H1 (cell line): ENCODE data around the gene RNF152. TPM values are rescaled to one million over a fixed set of nuclear protein-coding genes. Genes with fewer than 3 reads are reported as not detected.

Source experiments
- CTCF ChIA-PET: fragments of 300-600 bp; sonication (Branson Sonifier 250); formaldehyde crosslinking; loops from one replicate; lab custom pipeline; 2021; ENCODE audit not compliant: partially characterized antibody; lab: Charles Lee
- POLR2A ChIA-PET: fragments of 300-600 bp; sonication (Branson Sonifier 250); formaldehyde crosslinking; loops from one replicate; lab custom pipeline; 2021; ENCODE audit warnings: inconsistent platforms; ENCODE audit not compliant: partially characterized antibody; lab: Charles Lee
- DNase-seq, 2 experiments: peaks; one replicate each; pipeline versions ENCODE4 v3.0.0 to v3.0.0-alpha.2; 2010 to 2022; ENCODE audit warnings: low spot score in 2 of 2, low read depth in 1 of 2, mixed read lengths in 1 of 2
- FAIRE-seq: peaks from 2 replicates; lab custom pipeline; 2011; peaks lifted over from hg19 to GRCh38; lab: Jason Lieb, UNC
- H2AFZ ChIP-seq: 2 replicates; pipeline ENCODE4 v1.8.1; 2012; ENCODE audit warnings: low read length, inconsistent platforms
- H2AK5ac ChIP-seq: 2 replicates; pipeline ENCODE4 v1.6.1; 2013; ENCODE audit warnings: low read depth, low read length
- H2BK120ac ChIP-seq: replicated peaks from 2 replicates; pipeline ENCODE3; 2013; ENCODE audit warnings: low read depth, low read length, inconsistent platforms
- H2BK12ac ChIP-seq: 2 replicates; pipeline ENCODE4 v1.6.1; 2013; ENCODE audit warnings: low read depth, low read length
- H2BK15ac ChIP-seq: 2 replicates; pipeline ENCODE4 v1.6.1; 2013; ENCODE audit warnings: low read length
- H2BK20ac ChIP-seq: 2 replicates; pipeline ENCODE4 v1.6.1; 2013; ENCODE audit warnings: low read length
- H2BK5ac ChIP-seq: 2 replicates; pipeline ENCODE4 v1.6.1; 2013; ENCODE audit warnings: low read depth, low read length
- H3K14ac ChIP-seq: 2 replicates; pipeline ENCODE4 v1.6.1; 2013; ENCODE audit warnings: inconsistent platforms; ENCODE audit not compliant: insufficient read length
- H3K18ac ChIP-seq: 2 replicates; pipeline ENCODE4 v1.6.1; 2013; ENCODE audit warnings: low read length; ENCODE audit errors: extremely low read depth
- H3K23ac ChIP-seq: 2 replicates; pipeline ENCODE4 v1.6.1; 2013; ENCODE audit warnings: inconsistent platforms; ENCODE audit not compliant: insufficient read length
- H3K23me2 ChIP-seq: 2 replicates; pipeline ENCODE4 v1.6.1; 2013; ENCODE audit warnings: low read depth, low read length
- H3K27ac ChIP-seq: 2 replicates; pipeline ENCODE4 v1.6.1; 2011; ENCODE audit warnings: low read depth, low read length, inconsistent platforms
- H3K27me3 ChIP-seq, 4 experiments: replicated peaks in 1 of 4; 1 replicate in 1 of 4; 2 replicates in 3 of 4; pipeline versions ENCODE4 v1.6.1 to v1.8.1; 2011 to 2013; ENCODE audit warnings: low read length in 3 of 4, mild to moderate bottlenecking in 3 of 4, inconsistent platforms in 2 of 4, mixed read lengths in 2 of 4, moderate library complexity in 1 of 4; ENCODE audit not compliant: control insufficient read depth in 3 of 4, insufficient read depth in 3 of 4; ENCODE audit errors: extremely low read depth in 1 of 4
- H3K36me3 ChIP-seq, 4 experiments: 2 replicates each; pipeline versions ENCODE4 v1.6.1 to v1.8.1; 2011 to 2013; ENCODE audit warnings: mild to moderate bottlenecking in 4 of 4, low read length in 3 of 4, moderate library complexity in 2 of 4, control low read depth in 1 of 4, inconsistent platforms in 1 of 4; ENCODE audit not compliant: insufficient read depth in 4 of 4, control insufficient read depth in 2 of 4
- H3K4ac ChIP-seq: replicated peaks from 2 replicates; pipeline ENCODE3; 2013; ENCODE audit warnings: low read length, low read depth, mixed read lengths, inconsistent platforms; ENCODE audit not compliant: insufficient read length
- H3K4me1 ChIP-seq, 4 experiments: replicated peaks in 1 of 4; 1 replicate in 1 of 4; 2 replicates in 3 of 4; pipeline versions ENCODE4 v1.6.1 to v1.8.1; 2011 to 2013; ENCODE audit warnings: low read length in 3 of 4, inconsistent platforms in 2 of 4, mixed read lengths in 1 of 4; ENCODE audit not compliant: insufficient read depth in 4 of 4, control insufficient read depth in 3 of 4
- H3K4me2 ChIP-seq, 2 experiments: 2 replicates each; pipeline versions ENCODE4 v1.6.1 to v1.8.1; 2011 to 2013; ENCODE audit warnings: low read depth in 2 of 2, low read length in 2 of 2, control low read depth in 1 of 2, inconsistent platforms in 1 of 2, mild to moderate bottlenecking in 1 of 2; ENCODE audit not compliant: insufficient read depth in 1 of 2
- H3K4me3 ChIP-seq, 4 experiments: fragments of 200-600, 300-600 bp in 1 of 4; sonication (generic), shearing (Covaris generic), sonication (Bioruptor Twin) in 1 of 4; 2 replicates each; pipeline versions ENCODE4 v1.5.1 to v1.8.1; 2011 to 2016; ENCODE audit warnings: low read length in 4 of 4, low read depth in 3 of 4, control low read depth in 2 of 4, inconsistent platforms in 2 of 4, mild to moderate bottlenecking in 2 of 4, mixed read lengths in 1 of 4, moderate library complexity in 1 of 4; ENCODE audit not compliant: insufficient read depth in 2 of 4; ENCODE audit errors: extremely low read depth in 1 of 4
- H3K56ac ChIP-seq: replicated peaks from 2 replicates; pipeline ENCODE3; 2013; ENCODE audit warnings: low read depth, mild to moderate bottlenecking, mixed read lengths, low read length, inconsistent platforms; ENCODE audit not compliant: insufficient read length
- H3K79me1 ChIP-seq: 2 replicates; pipeline ENCODE4 v1.6.1; 2013; ENCODE audit warnings: low read depth, low read length, control low read depth
- H3K79me2 ChIP-seq, 2 experiments: 2 replicates each; pipeline versions ENCODE4 v1.6.1 to v1.8.1; 2012 to 2013; ENCODE audit warnings: low read length in 2 of 2, mild to moderate bottlenecking in 2 of 2, inconsistent platforms in 1 of 2; ENCODE audit not compliant: insufficient read depth in 2 of 2, control insufficient read depth in 1 of 2
- H3K9ac ChIP-seq, 4 experiments: replicated peaks in 1 of 4; 1 replicate in 1 of 4; 2 replicates in 3 of 4; pipeline versions ENCODE4 v1.6.1 to v1.8.1; 2011 to 2013; ENCODE audit warnings: low read depth in 3 of 4, low read length in 3 of 4, control low read depth in 2 of 4, mild to moderate bottlenecking in 2 of 4, moderate library complexity in 2 of 4, inconsistent platforms in 1 of 4; ENCODE audit errors: extremely low read depth in 1 of 4
- H3K9me3 ChIP-seq, 2 experiments: 2 replicates each; pipeline versions ENCODE4 v1.6.1 to v1.8.1; 2012 to 2013; ENCODE audit warnings: mild to moderate bottlenecking in 2 of 2, moderate library complexity in 2 of 2, control low read depth in 1 of 2, inconsistent platforms in 1 of 2, low read depth in 1 of 2, low read length in 1 of 2, mixed read lengths in 1 of 2; ENCODE audit not compliant: insufficient read depth in 2 of 2
- H4K20me1 ChIP-seq, 2 experiments: replicated peaks in 1 of 2; 2 replicates each; pipeline versions ENCODE3 to v1.8.1; 2011 to 2013; ENCODE audit warnings: inconsistent platforms in 2 of 2, low read length in 2 of 2, mild to moderate bottlenecking in 1 of 2; ENCODE audit not compliant: insufficient read depth in 2 of 2, control insufficient read depth in 1 of 2
- H4K5ac ChIP-seq: 2 replicates; pipeline ENCODE4 v1.6.1; 2013; ENCODE audit warnings: low read length, low read depth, mixed read lengths, inconsistent platforms; ENCODE audit not compliant: insufficient read length
- H4K8ac ChIP-seq: 2 replicates; pipeline ENCODE4 v1.8.0; 2013; ENCODE audit warnings: mild to moderate bottlenecking, moderate library complexity, low read length, inconsistent platforms; ENCODE audit not compliant: insufficient read depth; ENCODE audit errors: extremely low read depth
- H4K91ac ChIP-seq: replicated peaks from 2 replicates; pipeline ENCODE3; 2013; ENCODE audit warnings: low read length, mixed read lengths, inconsistent platforms; ENCODE audit not compliant: insufficient read length
- FOSL1 ChIP-seq: IDR thresholded peaks from 2 replicates; pipeline ENCODE4 v1.6.1; 2011; ENCODE audit warnings: mild to moderate bottlenecking, low read depth, low read length, moderate library complexity; ENCODE audit not compliant: insufficient read depth
- KDM4A ChIP-seq: IDR thresholded peaks from one replicate; pipeline ENCODE4 v1.7.1; 2012; ENCODE audit warnings: low read depth, mild to moderate bottlenecking, moderate library complexity, low read length, inconsistent platforms; ENCODE audit not compliant: severe bottlenecking
- NANOG ChIP-seq: IDR thresholded peaks from 2 replicates; pipeline ENCODE4 v1.6.1; 2011; ENCODE audit warnings: low read length, low read depth, mild to moderate bottlenecking, inconsistent platforms; ENCODE audit not compliant: insufficient read depth, poor library complexity, severe bottlenecking
- TBP ChIP-seq: IDR thresholded peaks from 2 replicates; pipeline ENCODE4 v1.6.1; 2011; ENCODE audit warnings: low read depth, low read length, improper control_type of control experiment
- YY1 ChIP-seq: IDR thresholded peaks from 2 replicates; pipeline ENCODE4 v1.6.1; 2011; ENCODE audit warnings: low read depth, mild to moderate bottlenecking, low read length
- WGBS, 2 experiments: shearing (Covaris generic) in 1 of 2; methylation state at CpG; one replicate each; pipeline versions ENCODE4 v1.1.6 to v1.1.7; 2013 to 2015; ENCODE audit warnings: low lambda C conversion rate in 2 of 2, mixed read lengths in 2 of 2, inconsistent platforms in 1 of 2, low coverage in 1 of 2, missing lambda C conversion rate in 1 of 2; ENCODE audit not compliant: insufficient replicate concordance in 2 of 2, insufficient coverage in 1 of 2, insufficient read length in 1 of 2; ENCODE audit errors: extremely low coverage in 1 of 2, missing lambda C conversion rate in 1 of 2; 5-methylcytosine and 5-hydroxymethylcytosine counted together
- polyA plus RNA-seq, 7 experiments: library from polyadenylated mRNA; depleted of rRNA in 3 of 7; stranded (reverse) in 5 of 7; unstranded in 2 of 7; fragments of >200 nt in 5 of 7; fragments of 200-250 nt in 2 of 7; gene quantifications; 1 replicate in 5 of 7; 2 replicates in 1 of 7; 4 replicates in 1 of 7; pipeline versions ENCODE4 v1.2.1 to v1.2.3, GENCODE V29; 2011 to 2013; ENCODE audit warnings: missing spikeins in 2 of 7, mixed read lengths in 2 of 7
- total RNA-seq: library from RNA; stranded (reverse); fragmentation: NEBNext Ultra II Directional; extraction: Animal tissue kit (Norgen Biotek cat#: 25700); gene quantifications from 2 replicates; pipeline ENCODE4 v1.2.1, GENCODE V29; 2021

Gene RNF152
- total and polyA plus RNA-seq, 2 of the 8 experiments (the other 6 are each of a cell fraction or from before 2014, with no cell fraction given) = 1.1 to 2.7 TPM

DNA sequence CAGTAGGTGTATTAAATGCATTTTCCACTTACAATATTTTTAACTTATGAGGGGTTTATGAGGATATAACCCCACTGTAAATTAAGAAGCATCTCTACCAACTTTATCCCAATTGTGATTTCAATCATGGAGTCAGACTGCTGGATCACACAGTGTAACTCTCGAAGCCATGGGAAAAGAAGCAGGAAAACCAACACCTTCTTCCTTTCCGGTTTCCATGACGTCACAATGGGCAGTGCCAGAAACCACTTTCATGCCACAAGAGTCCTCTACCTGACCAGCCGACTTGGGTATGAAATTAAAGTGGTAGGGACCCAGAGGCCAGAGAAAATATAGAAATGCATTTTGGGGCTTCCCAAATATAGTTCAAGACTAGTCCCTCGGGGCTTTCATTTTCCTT is 4.2 kb downstream of the RNF152 start:
- POLR2A ChIA-PET = no interaction called here

More for the DNA sequence above, 4.2 kb downstream of the RNF152 start:
- no peaks in the 10 kb centered on the region for H3K79me1 ChIP-seq
- H4K20me1 ChIP-seq = peaks cover 3 to 4% of the 10 kb centered on the region in 2 experiments
- FAIRE-seq (no peak), DNase-seq (no peak)
- no peak overlapping the region for H3K14ac ChIP-seq
- H3K4me3 ChIP-seq = no peak overlapping the region
- H3K27me3 ChIP-seq = peaks cover 9 to 23% (median 15%) of the 10 kb centered on the region in 4 experiments; a peak in 6 of 7 replicates
- H3K4ac ChIP-seq = no peak overlapping the region
- no peak overlapping the region for H4K8ac ChIP-seq
- no peak overlapping the region for H2AK5ac ChIP-seq
- H3K4me1 ChIP-seq = peaks cover 0 to 3% (median 3%) of the 10 kb centered on the region in 4 experiments; a peak in 5 of 7 replicates
- H2AFZ ChIP-seq = no peak overlapping the region
- no peak overlapping the region for H3K18ac ChIP-seq
- H3K23ac ChIP-seq = no peak overlapping the region
- H3K9me3 ChIP-seq = no peaks in the 10 kb centered on the region
- CTCF ChIA-PET = interaction anchor here (0.8 to 1.5 kb wide), 2 partner anchors 251 to 336 kb away, joined by 3 to 5 read pairs; no protein-coding TSS in a partner anchor
- H3K27ac ChIP-seq = no peak overlapping the region
- H4K5ac ChIP-seq = no peak overlapping the region
- no peak overlapping the region for H3K4me2 ChIP-seq
- H3K9ac ChIP-seq = no peak overlapping the region
- H2BK5ac ChIP-seq = no peak overlapping the region
- no peak overlapping the region for H2BK12ac ChIP-seq
- TF ChIP-seq NANOG (no peak), FOSL1 (no peak), KDM4A (no peak), YY1 (no peak), TBP (no peak)
- H3K36me3 ChIP-seq = no peaks in the 10 kb centered on the region
- no peak overlapping the region for H2BK15ac ChIP-seq
- WGBS, 2 experiments = 86% methylated on average over 5 of the region's 5 CpGs; no CpG with 5 or more reads in 1 of the 2 experiments
- H3K79me2 ChIP-seq = no peaks in the 10 kb centered on the region
- H3K23me2 ChIP-seq = peaks cover 6% of the 10 kb centered on the region; the same call in 1 of the 2 replicates
- no peak overlapping the region for H3K56ac ChIP-seq
- no peak overlapping the region for H2BK20ac ChIP-seq
- no peak overlapping the region for H2BK120ac ChIP-seq
- no peak overlapping the region for H4K91ac ChIP-seq
